A549 treated with AZD9567 at 1 μM for 4 hours (cell line): ENCODE measurements around the gene ASB11. TPM values are rescaled to one million over a fixed set of nuclear protein-coding genes. Genes with fewer than 3 reads are reported as not detected.

Experiments used
- total RNA-seq: library from RNA; stranded (reverse); fragments of 200-300 nt; extraction: Qiagen RNA extraction; gene quantifications from 5 replicates; pipeline ENCODE4 v1.2.3, GENCODE V29; 2022; ENCODE audit not compliant: insufficient read depth

ASB11 gene
- total RNA-seq: not detected in 5 replicates

GRCh38 chrX:15315509-15315908 lies at the start of gene ASB11:
Gene ASB11, minus strand, starts transcription at chrX:15315640. Its CDS starts 35 bp downstream, at chrX:15315605.

GRCh38 chrX:15335135-15336022 lies 19.9 kb upstream of the ASB11 start, which contains the start of gene PIGA:
Gene PIGA, minus strand, starts transcription at chrX:15335523. Its CDS starts 3,593 bp downstream, at chrX:15331930.

GRCh38 chrX:15269618-15270521 lies 45.6 kb downstream of the ASB11 start, which contains the start of gene ASB9:
Gene ASB9, minus strand, starts transcription at chrX:15270083. Its CDS starts 209 bp downstream, at chrX:15269874.

Other genes starting within 250 kb of the ASB11 start
- 12.1 to 20.8 TPM (median 19.2 TPM) in 5 replicates for gene ASB9, start 45.6 kb downstream of the ASB11 start, total RNA-seq
- gene PIGA, start 19.9 kb upstream of the ASB11 start, total RNA-seq: 7.8 to 10.3 TPM (median 8.8 TPM) in 5 replicates
- gene VEGFD, start 68.8 kb upstream of the ASB11 start, total RNA-seq: 0.24 to 0.39 TPM (median 0.32 TPM) in 4 of 5 replicates, not detected in the other
- 47.3 to 54.7 TPM (median 51.1 TPM) in 5 replicates for gene PIR, start 177.7 kb upstream of the ASB11 start, total RNA-seq
- not detected in 5 replicates for gene BMX, start 185.2 kb upstream of the ASB11 start, total RNA-seq